Transverse colon (tissue), 4 donors: ENCODE data around the gene BTBD1. TPM values are rescaled to one million over a fixed set of nuclear protein-coding genes. Genes with fewer than 3 reads are reported as not detected.
"Not testable (repeated sequence)": the region's sequence is repeated elsewhere in the genome, so short reads cannot be mapped to it uniquely, and the experiment has no call there.

Experiments used
- DNase-seq: peaks from one replicate; pipeline ENCODE4 v3.0.0-alpha.2; 2019
- H3K27ac ChIP-seq, 4 donors: fragments of 200-600 bp; sonication (generic); 2 replicates each; pipeline ENCODE4 v1.5.1; 2016 to 2018; ENCODE audit warnings: inconsistent platforms in 4 of 4
- H3K27me3 ChIP-seq: fragments of 200-600 bp; sonication (generic); 2 replicates; pipeline ENCODE4 v1.5.1; 2017; ENCODE audit warnings: inconsistent platforms
- H3K36me3 ChIP-seq, 4 donors: fragments of 200-600 bp; sonication (generic); 2 replicates each; pipeline ENCODE4 v1.5.1; 2017 to 2019; ENCODE audit warnings: inconsistent platforms in 4 of 4
- H3K4me1 ChIP-seq, 4 donors: fragments of 200-600 bp; sonication (generic); 2 replicates each; pipeline ENCODE4 v1.5.1; 2017 to 2020; ENCODE audit warnings: inconsistent platforms in 4 of 4
- H3K4me3 ChIP-seq, 4 donors: fragments of 200-600 bp; sonication (generic); 1 replicate in 1 of 4; 2 replicates in 3 of 4; pipeline versions ENCODE4 v1.5.1 to v1.6.1; 2017 to 2019; ENCODE audit warnings: inconsistent platforms in 4 of 4
- H3K9me3 ChIP-seq, 2 donors: fragments of 200-600 bp; sonication (generic); 2 replicates each; pipeline ENCODE4 v1.5.1; 2017 to 2019; ENCODE audit warnings: inconsistent platforms in 2 of 2
- CTCF ChIP-seq, 5 experiments: fragments of 200-600 bp in 3 of 5; fragments of 450-650 bp in 2 of 5; sonication (generic) in 3 of 5; IDR thresholded peaks; 1 replicate in 2 of 5; 2 replicates in 3 of 5; pipeline ENCODE4 v1.5.1; 2016 to 2017; ENCODE audit warnings: antibody characterized with exemption in 5 of 5, inconsistent platforms in 3 of 5, mild to moderate bottlenecking in 2 of 5, moderate library complexity in 1 of 5
- EP300 ChIP-seq: sonication (generic); formaldehyde crosslinking; IDR thresholded peaks from one replicate; pipeline ENCODE4 v1.6.1; 2017; ENCODE audit warnings: antibody characterized with exemption, low read depth
- POLR2A ChIP-seq: fragments of 450-650 bp; IDR thresholded peaks from one replicate; pipeline ENCODE4 v1.6.1; 2016; ENCODE audit warnings: antibody characterized with exemption, mild to moderate bottlenecking, moderate library complexity
- POLR2AphosphoS5 ChIP-seq, 3 donors: sonication (generic); formaldehyde crosslinking; IDR thresholded peaks; one replicate each; pipeline ENCODE4 v1.6.1; 2016; ENCODE audit warnings: antibody characterized with exemption in 3 of 3
- WGBS, 2 donors: methylation state at CpG; one replicate each; pipeline ENCODE4 v1.1.5; 2018; ENCODE audit warnings: low coverage in 1 of 2; 5-methylcytosine and 5-hydroxymethylcytosine counted together
- in situ Hi-C, 4 donors: fragments of 200-750 bp; cut with MboI; loops; one replicate each; pipeline versions ENCODE4 v1.15.0 to v1.15.1; 2017; ENCODE audit warnings: low sequenced_read_pairs in 3 of 4, low pct_ligation_motif_present in 1 of 4, low pct_unique_long_range_greater_than_20kb in 1 of 4
- intact Hi-C: fragments of 100-400 bp; cut with DNase I; formaldehyde crosslinking; loops from one replicate; pipeline ENCODE4 v1.15.1; 2023; ENCODE audit warnings: low total_unique reads
- total RNA-seq, 4 donors: library from RNA; depleted of rRNA; stranded (reverse); fragments of >200 nt; gene quantifications; one replicate each; pipeline ENCODE4 v1.1.0, GENCODE V29; 2016

The BTBD1 gene
- total RNA-seq, 4 donors from 2014 or later = 65.7 to 96.1 (median 74.1) TPM

DNA sequence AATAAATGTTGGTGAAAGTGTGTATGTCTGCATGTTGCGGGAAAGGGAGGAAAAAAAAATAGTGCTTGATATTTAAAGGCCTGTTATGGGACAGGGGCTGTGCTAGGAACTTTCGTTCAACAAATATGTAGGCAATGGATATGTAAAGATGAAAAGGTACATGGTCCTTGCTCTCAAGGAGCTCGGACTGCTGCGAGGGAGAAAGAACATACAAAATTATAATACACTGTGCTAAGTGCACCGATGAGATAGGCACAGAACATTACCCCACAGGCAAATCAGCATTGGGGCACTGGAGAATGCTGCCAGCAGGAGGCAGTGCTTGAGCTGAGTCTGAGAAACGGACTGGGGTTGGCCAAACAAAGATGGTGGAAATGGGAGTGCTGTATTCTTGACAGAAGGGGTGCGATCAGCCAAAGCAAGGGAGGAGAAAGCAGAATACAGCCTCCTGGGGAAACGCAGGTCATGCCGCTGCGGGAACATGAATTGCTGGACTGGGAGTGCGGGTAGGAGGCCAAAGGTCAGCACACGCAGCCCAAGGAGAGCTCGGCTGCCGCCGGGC lies 56.3 kb downstream of the BTBD1 start:
- H3K27me3 ChIP-seq = no peaks in the 10 kb centered on the region
- TF ChIP-seq EP300 = no peak
- TF ChIP-seq CTCF (IDR thresholded peaks at IDR 0.05) = peak; percentile 66 to 80 (median 71)
- WGBS, 2 donors = 8 to 15% methylated on average over 7 to 15 of the region's 15 CpGs
- peaks cover 0 to 29% (median 11%) of the 10 kb centered on the region in 4 donors for H3K36me3 ChIP-seq
- intact Hi-C loops = no loop called here
- in situ Hi-C loops = loop anchor here (25.0 kb wide), 2 partner anchors 173 to 473 kb away; partner anchors contain the start of gene RPS17 (in 4 of the 4)
- peak; percentile 82 for DNase-seq
- H3K4me3 ChIP-seq = peak overlapping the region; percentile 71 to 92 (median 86)
- peak overlapping the region; percentile 82 to 95 (median 92) for H3K27ac ChIP-seq
- no peaks in the 10 kb centered on the region for H3K9me3 ChIP-seq
- peaks cover 12 to 25% (median 14%) of the 10 kb centered on the region in 4 donors for H3K4me1 ChIP-seq

DNA sequence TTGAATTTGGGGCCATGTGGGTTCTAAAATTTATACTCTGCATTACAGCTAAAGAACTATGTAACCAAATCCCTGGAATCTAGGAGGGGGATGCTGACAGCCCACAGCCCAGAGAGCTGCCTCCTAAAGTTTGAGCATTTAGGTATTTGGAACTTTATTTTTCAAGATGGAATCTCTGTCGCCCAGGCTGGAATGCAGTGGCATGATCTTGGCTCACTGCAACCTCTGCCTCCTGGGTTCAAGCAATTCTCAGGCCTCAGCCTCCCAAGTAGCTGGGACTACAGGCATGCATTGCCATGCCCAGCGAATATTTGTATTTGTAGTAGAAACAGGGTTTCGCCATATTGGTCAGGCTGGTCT lies 66.4 kb downstream of the BTBD1 start:
- H3K36me3 ChIP-seq = peaks cover 0 to 12% (median 5%) of the 10 kb centered on the region in 4 donors
- 87% methylated on average over 3 of the region's 3 CpGs; no CpG with 5 or more reads in 1 of the 2 donors for WGBS, 2 donors
- H3K9me3 ChIP-seq, H3K4me3 ChIP-seq, H3K27me3 ChIP-seq, intact Hi-C loops, DNase-seq, H3K4me1 ChIP-seq, H3K27ac ChIP-seq: not testable (repeated sequence)
- in situ Hi-C loops = loop anchor here (10.0 to 25.0 kb wide), 3 partner anchors 146 to 463 kb away; partner anchors contain the start of gene RPS17 (in 4 of the 4)

DNA sequence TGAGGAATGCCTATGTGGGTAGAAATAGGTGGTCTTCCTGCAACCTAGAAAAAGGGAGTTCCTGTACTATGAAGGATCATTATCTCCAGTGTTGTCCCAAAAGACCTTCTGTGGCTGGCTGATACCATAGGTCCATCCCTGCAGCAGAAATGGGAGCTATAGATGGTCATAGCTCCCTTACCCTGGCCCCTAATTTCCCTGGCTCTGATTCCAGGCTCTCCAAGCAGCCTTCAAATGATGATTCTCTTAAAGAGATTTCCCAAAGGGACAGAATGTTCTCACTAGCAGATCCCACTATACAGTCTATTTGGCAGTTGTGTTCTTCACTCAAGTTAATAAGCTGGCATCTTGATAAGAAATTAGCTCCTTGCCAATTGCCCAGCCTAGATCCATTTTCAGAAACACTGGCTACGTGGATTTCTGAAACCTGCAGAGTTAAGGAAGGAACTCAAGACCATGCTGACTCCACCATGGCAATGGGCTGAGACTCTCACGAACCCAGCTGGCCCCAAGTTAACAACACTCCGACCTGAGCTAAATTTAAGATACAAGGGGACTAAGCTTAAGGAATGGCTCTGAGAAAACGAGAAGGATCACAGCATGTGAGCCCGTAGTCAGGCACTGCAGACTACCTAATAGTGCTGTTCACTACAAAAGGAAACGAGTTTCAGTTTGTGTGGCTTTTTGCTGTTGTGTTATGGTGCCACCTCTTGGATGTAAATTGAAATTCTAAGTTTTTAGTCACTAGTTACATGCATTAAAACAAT lies 67.0 kb downstream of the BTBD1 start:
- Histone ChIP-seq H3K4me3 (peak overlapping the region in 1 of 4 donors; percentile 31), H3K36me3 (peaks cover 0 to 12% (median 3%) of the 10 kb centered on the region in 4 donors), H3K27ac (peak overlapping the region in 2 of 4 donors; percentile 32 to 33), H3K4me1 (peaks cover 0 to 9% (median 3%) of the 10 kb centered on the region in 4 donors), H3K9me3 (no peaks in the 10 kb centered on the region), H3K27me3 (no peaks in the 10 kb centered on the region)
- TF ChIP-seq CTCF (IDR thresholded peaks at IDR 0.05) = peak; percentile 19 to 41 (median 26)
- no peak for TF ChIP-seq POLR2AphosphoS5 (IDR thresholded peaks at IDR 0.05)
- intact Hi-C loops = loop anchor here (10.0 kb wide), 1 partner anchor 145 kb away; no protein-coding TSS in a partner anchor
- in situ Hi-C loops = loop anchor here (10.0 to 25.0 kb wide), 3 partner anchors 145 to 463 kb away; partner anchors contain the start of gene RPS17 (in 4 of the 4)
- no peak for DNase-seq
- 8 to 22% methylated on average over 5 to 6 of the region's 6 CpGs for WGBS, 2 donors

GRCh38 chr15:82999426-82999825 lies 67.6 kb downstream of the BTBD1 start:
- Histone ChIP-seq H3K4me3 (no peak overlapping the region), H3K9me3 (no peaks in the 10 kb centered on the region), H3K27ac (no peak overlapping the region), H3K27me3 (no peaks in the 10 kb centered on the region), H3K36me3 (peaks cover 0 to 5% (median 0%) of the 10 kb centered on the region in 4 donors), H3K4me1 (peaks cover 0 to 9% (median 3%) of the 10 kb centered on the region in 4 donors)
- DNase-seq = no peak
- intact Hi-C loops = loop anchor here (10.0 kb wide), 1 partner anchor 145 kb away; no protein-coding TSS in a partner anchor
- TF ChIP-seq POLR2A (no peak), CTCF (IDR thresholded peaks at IDR 0.05) (no peak), POLR2AphosphoS5 (IDR thresholded peaks at IDR 0.05) (no peak), EP300 (no peak)
- in situ Hi-C loops = no loop called here
- 81 to 87% methylated on average over 4 to 6 of the region's 6 CpGs for WGBS, 2 donors
